NCI-H2171 treated with DMSO at 0.1 percent for 48 hours (cell line): ENCODE data around the gene PLGLB2.
"Not testable (repeated sequence)": the region's sequence is repeated elsewhere in the genome, so short reads cannot be mapped to it uniquely, and the experiment has no call there.

Source experiments
- DNase-seq: peaks from one replicate; lab custom pipeline; 2025; lab: John Stamatoyannopoulos, UW

The PLGLB2 gene

DNA sequence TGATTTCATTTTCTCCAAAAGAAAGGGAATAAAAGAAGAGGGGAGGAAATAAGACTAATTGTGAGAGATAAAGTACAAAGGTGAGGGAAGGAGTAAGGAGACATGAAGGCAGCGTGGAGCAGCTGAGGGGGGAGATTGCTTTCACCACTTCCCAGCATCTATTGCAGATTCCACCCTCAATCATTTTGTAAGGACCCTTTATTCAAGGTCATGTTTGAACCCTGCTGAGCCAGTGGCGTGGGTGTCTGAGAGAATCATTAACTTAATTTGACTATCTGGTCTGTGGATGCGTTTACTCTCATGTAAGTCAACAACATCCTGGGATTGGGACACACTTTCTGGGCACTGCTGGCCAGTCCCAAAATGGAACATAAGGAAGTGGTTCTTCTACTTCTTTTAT, at the start of gene PLGLB2:
PLGLB2 (plus strand) TSS at position 297 of the 400 bp plus-strand sequence; CDS start at position 364, 67 bp downstream.
- DNase-seq = not testable (repeated sequence)

DNA sequence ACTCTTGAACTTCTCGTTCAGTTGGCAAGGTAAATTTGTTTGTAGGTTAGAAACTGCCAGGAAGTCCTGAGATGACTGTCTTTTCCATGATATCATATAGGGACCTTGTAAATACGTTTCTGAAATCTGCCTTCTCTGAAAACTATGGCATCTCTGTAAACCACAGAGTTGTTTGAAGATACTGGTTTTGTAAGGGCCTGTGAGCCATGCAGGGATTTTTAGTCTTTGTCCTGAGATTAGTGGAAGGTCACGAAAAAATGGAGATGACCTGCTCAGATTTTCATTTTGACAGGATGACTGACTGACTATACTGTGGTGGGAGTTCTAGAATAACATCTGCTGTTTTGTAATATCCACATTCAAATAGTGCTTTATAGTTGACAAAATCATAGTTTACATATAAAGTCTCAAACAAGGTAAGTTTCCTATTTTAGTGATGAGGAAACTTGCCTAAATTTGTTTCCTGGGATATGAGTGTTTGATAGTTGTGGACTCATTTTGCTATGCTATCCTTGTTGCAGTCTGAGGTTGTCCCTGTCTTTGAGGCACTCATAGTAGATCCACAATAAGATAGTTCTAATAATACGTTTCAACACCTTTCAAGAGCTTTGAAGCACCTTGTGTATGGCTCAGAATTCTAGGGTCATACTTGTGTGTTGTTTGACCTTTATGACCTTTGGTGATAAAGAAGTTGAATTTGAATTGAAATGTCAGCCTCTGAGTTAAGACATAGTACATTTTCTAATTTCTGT, 43.1 kb upstream of the PLGLB2 start:
- not testable (repeated sequence) for DNase-seq

GRCh38 chr2:87708368-87708767, 39.5 kb upstream of the PLGLB2 start:
- not testable (repeated sequence) for DNase-seq

GRCh38 chr2:87727940-87728599, 19.8 kb upstream of the PLGLB2 start:
- DNase-seq = not testable (repeated sequence)

GRCh38 chr2:87740928-87741327, 7.0 kb upstream of the PLGLB2 start:
- DNase-seq = not testable (repeated sequence)

- not testable (repeated sequence) for DNase-seq
Measured at GRCh38 chr2:87742393-87743108, 5.3 kb upstream of the PLGLB2 start.

DNA sequence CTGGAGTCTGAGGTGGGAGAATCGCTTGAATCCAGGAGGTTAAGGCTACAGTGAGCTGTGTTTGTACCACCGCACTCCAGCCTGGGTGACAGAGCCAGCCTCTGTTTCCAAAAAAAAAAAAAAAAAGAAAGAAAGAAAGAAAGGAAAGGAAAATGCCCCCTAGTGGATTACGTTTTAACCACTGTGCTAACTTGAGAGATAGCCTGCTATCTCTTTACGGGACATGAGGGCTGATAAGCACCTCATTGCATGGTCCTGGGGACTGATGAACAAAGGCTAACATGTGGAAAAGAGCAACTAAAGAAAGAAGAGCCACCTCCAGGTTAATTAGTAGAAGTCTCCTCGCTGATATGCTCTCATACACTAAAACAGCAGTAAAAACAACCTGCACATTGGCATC, 4.2 kb upstream of the PLGLB2 start:
- DNase-seq = not testable (repeated sequence)

DNA sequence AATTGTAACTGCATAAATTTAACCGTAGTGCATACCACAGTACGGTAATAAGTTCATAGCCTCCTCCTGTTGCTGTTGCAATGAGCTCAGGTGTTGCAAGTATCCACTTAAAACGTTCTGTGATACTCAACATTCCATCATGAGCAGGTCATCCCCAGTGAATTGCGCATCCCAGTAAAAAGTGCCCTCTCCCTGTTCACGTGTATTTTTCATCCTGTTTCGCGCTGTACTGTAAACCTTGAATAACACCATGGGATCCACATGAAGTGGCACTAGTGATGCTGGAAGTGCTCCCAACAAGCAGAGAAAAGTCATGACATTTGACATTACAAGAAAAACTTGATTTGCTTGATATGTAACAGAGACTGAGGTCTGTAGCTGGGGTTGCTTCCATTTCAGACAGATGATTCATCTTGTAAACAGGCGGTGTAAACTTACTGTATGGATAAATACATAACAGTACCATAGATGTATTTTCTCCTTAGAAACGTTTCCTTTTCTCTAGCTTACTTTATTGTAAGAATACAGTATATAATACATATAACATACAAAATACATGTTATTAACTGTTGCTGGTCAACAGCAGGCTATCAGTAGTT, 2.4 kb upstream of the PLGLB2 start:
- DNase-seq = not testable (repeated sequence)

DNA sequence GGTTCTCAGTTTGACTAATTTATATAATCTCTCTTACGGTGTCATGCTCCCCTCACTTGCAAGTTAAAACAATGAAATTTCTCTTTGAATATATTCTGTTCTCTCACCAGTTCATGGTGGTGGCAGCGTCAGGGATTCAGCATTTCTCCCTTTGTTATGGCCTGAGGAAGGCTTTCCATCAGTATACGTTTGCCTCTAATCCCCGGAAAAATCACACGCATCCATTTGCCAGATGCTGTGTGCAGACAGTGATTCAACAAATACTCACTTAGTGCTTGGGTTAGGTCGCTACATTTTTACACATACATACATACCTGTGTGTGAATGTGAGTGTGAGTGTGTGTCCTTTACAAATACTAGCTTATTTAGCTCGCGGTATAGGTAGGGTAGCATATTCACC, 637 bp downstream of the PLGLB2 start:
- not testable (repeated sequence) for DNase-seq

GRCh38 chr2:87750560-87750959, 2.7 kb downstream of the PLGLB2 start:
- DNase-seq = not testable (repeated sequence)

- DNase-seq = not testable (repeated sequence)
Measured at GRCh38 chr2:87754759-87755158, 6.9 kb downstream of the PLGLB2 start.
